Dedifferentiated amniotic fluid mesenchymal stem cell (primary cell): ENCODE data around the gene LHPP.

ENCODE experiments used
- DNase-seq: peaks from one replicate; pipeline ENCODE4 v3.0.0-alpha.2; 2016; ENCODE audit errors: extremely low spot score

The LHPP gene

GRCh38 chr10:124496150-124496549 is 34.5 kb downstream of the LHPP start:
- DNase-seq: no peak

- no peak for DNase-seq
These were observed 35.0 kb downstream of the LHPP start for GRCh38 chr10:124496620-124497019.

- no peak for DNase-seq
These were observed 35.7 kb downstream of the LHPP start for GRCh38 chr10:124497196-124497881.

GRCh38 chr10:124498056-124498455 is 36.4 kb downstream of the LHPP start:
- DNase-seq: no peak

- DNase-seq: no peak
These were observed 39.1 kb downstream of the LHPP start for GRCh38 chr10:124500757-124501156.

GRCh38 chr10:124504711-124505110 is 43.1 kb downstream of the LHPP start:
- no peak for DNase-seq

- no peak for DNase-seq
These were observed 43.7 kb downstream of the LHPP start for GRCh38 chr10:124505279-124505678.

GRCh38 chr10:124508070-124508667 is 46.5 kb downstream of the LHPP start:
- DNase-seq: no peak

- DNase-seq: no peak
These were observed 47.4 kb downstream of the LHPP start for GRCh38 chr10:124508907-124509454.

- DNase-seq: no peak
These were observed 48.4 kb downstream of the LHPP start for GRCh38 chr10:124509880-124510632.

GRCh38 chr10:124510759-124511158 is 49.1 kb downstream of the LHPP start:
- DNase-seq: no peak

GRCh38 chr10:124511205-124512039 is 49.8 kb downstream of the LHPP start:
- no peak for DNase-seq

GRCh38 chr10:124512040-124512428 is 50.4 kb downstream of the LHPP start:
- no peak for DNase-seq

GRCh38 chr10:124512600-124512999 is 51.0 kb downstream of the LHPP start:
- DNase-seq: no peak

- DNase-seq: no peak
These were observed 53.8 kb downstream of the LHPP start for GRCh38 chr10:124515244-124515970.

- no peak for DNase-seq
These were observed 54.6 kb downstream of the LHPP start for GRCh38 chr10:124516181-124516580.

GRCh38 chr10:124516746-124517397 is 55.2 kb downstream of the LHPP start:
- no peak for DNase-seq

GRCh38 chr10:124517461-124517860 is 55.8 kb downstream of the LHPP start:
- no peak for DNase-seq

GRCh38 chr10:124517931-124518330 is 56.3 kb downstream of the LHPP start:
- DNase-seq: no peak

- no peak for DNase-seq
These were observed 56.7 kb downstream of the LHPP start for GRCh38 chr10:124518366-124518765.
